Measurements from ENCODE around the gene SCT.

SCT gene

DNA sequence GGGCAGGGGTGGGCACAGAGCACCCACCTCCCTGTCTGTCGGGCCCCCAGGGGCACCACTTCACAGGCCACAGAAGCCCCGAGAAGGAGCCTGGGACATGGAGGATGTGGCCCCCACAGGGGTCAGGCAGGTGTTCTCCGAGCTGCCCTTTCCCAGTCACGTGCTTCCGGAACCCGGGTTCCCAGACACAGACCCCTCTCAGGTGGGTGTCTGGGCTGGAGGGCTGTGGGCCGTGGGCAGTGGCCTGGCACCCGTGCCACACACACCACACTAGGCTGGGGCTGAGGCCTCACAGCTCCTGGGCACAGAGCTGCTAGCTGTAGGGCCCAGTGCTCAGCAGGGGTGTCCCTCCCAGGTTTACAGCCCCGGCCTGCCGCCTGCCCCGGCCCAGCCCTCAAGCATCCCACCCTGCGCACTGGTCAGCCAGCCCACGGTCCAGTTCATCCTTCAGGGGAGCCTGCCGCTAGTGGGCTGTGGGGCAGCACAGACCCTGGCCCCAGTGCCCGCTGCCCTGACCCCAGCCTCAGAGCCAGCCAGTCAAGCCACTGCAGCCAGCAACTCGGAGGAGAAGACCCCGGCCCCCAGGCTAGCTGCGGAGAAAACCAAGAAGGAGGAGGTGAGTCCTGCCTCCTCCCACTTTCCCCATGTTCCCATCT lies 16.7 kb downstream of the SCT start:
- DNase-seq (ENCODE audit: low spot score): no peak

DNA sequence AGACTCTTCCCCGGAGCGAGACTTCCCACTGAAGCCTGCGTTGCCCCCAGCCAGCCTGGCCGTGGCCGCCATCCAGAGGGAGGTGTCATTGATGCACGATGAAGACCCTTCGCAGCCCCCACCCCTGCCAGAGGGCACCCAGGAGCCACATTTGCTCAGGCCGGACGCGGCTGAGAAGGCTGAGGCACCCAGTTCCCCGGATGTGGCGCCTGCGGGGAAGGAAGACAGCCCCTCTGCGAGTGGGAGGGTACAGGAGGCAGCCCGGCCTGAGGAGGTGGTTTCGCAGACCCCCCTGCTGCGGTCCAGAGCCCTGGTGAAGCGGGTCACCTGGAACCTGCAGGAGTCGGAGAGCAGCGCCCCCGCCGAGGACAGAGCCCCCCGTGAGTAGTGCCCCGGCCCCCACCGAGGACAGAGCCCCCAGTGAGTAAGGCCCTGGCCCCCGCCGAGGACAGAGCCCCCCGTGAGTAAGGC lies 17.6 kb downstream of the SCT start:
- no peak for DNase-seq (ENCODE audit: low spot score)

DNA sequence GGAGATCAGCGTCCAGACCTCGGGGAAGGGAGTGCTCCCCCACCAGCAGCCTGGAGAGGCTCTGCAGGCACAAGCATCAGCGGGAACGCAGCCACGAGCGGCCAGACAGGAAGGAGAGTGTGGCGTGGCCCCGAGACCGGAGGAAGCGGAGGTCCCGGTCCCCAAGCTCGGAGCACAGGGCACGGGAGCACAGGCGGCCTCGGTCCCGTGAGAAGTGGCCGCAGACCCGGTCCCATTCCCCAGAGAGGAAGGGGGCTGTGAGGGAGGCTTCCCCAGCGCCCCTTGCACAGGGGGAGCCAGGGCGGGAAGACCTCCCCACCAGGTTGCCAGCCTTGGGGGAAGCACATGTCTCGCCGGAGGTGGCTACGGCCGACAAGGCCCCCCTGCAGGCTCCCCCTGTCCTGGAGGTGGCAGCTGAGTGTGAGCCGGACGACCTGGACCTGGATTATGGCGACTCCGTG lies 18.2 kb downstream of the SCT start:
- no peak for DNase-seq (ENCODE audit: low spot score)

DNA sequence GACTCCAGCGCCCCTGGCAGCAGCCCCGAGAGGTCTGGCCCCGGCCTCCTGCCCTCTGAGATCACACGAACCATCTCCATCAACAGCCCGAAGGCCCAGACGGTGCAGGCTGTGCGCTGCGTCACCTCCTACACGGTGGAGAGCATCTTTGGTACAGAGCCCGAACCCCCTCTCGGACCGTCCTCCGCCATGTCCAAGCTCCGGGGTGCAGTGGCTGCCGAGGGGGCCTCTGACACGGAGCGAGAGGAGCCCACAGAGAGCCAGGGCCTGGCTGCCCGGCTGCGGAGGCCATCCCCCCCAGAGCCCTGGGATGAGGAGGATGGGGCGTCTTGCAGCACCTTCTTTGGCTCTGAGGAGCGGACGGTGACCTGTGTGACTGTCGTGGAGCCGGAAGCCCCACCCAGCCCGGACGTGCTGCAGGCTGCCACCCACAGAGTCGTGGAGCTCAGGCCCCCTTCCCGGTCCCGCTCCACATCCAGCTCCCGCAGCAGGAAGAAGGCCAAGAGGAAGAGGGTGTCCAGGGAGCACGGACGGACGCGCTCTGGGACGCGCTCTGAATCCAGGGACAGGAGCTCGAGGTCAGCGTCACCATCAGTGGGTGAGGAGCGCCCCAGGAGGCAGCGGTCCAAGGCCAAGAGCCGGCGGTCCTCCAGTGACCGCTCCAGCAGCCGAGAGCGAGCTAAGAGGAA lies 18.9 kb downstream of the SCT start:
- no peak for DNase-seq (ENCODE audit: low spot score)

DNA sequence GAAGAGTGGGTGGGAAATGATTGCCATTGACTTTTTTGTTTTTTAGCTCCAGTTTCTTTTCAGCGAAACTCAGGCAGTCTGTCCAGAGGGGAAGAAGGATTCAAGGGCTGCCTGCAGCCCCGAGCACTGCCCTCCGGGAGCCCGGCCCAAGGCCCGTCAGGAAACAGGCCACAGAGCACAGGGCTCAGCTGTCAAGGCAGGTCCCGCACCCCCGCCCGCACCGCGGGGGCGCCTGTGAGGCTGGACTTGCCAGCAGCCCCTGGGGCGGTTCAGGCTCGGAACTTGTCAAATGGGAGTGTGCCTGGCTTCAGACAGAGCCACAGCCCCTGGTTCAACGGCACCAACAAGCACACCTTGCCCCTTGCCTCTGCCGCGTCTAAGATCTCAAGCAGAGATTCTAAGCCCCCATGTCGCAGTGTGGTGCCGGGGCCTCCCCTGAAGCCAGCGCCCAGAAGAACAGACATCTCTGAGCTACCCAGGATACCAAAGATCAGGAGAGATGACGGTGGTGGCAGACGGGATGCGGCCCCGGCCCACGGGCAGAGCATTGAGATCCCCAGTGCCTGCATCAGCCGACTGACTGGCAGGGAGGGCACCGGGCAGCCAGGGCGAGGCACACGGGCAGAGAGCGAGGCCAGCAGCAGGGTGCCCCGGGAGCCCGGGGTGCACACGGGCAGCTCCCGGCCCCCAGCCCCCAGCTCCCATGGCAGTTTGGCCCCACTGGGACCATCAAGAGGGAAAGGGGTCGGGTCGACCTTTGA lies 19.8 kb downstream of the SCT start:
- DNase-seq (ENCODE audit: low spot score): no peak

DNA sequence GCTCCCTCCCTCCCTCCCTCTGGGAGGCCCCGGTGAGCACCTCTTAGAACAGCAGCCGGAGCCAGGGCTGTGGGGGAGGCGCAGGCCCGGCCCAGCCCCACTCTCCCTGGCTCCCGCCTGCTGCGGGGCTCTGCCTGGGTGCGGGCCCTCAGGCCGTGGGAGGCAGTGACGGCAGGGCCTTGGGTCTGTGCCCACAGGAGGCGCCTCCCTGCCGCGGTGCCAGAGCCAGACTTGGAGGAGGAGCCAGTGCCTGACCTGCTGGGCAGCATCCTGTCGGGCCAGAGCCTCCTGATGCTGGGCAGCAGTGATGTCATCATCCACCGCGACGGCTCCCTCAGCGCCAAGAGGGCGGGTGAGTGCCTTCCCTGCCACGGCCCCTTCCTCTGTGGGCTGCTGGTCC lies 20.7 kb downstream of the SCT start:
- DNase-seq (ENCODE audit: low spot score): no peak

DNA sequence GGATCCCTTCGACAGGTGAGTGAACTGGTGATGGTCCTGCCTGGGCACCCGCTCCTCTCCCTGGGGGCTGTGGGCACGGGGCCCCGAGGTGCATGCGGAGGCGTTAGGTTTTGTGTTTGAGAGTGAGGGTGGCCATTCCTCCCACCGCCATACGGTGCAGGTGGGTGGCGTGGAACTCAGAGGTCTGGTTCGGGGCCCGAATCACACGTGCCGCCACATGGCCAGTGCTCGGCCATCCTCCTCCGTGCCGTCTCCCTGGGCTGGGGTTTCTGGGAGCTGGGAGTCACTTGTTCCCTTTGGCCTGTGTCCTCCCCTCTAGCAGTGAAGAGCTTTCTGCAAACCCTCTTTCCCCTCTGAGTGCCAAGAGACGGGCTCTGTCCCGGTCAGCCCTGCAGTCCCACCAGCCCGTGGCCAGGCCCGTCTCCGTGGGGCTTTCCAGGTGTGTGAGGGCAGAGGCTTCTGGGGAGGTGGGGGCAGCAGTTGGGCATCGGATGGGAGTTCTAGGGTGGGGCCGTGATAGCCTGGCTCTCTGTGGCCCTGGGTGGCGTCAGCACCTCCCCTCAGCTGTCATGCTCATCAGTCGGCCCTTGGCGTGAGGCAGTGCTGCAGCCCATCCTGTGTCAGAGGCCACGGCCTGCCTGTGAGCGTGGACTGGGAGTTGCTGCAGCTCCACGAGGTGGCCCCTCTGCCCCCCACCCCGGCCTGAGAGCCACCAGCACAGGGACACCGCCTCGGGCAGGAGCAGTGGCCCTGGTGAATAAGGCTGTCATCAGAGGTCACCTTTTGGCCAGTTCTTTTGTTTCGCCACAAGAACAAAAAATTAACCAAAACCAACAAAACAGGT lies 21.5 kb downstream of the SCT start:
- no peak for DNase-seq (ENCODE audit: low spot score)

DNA sequence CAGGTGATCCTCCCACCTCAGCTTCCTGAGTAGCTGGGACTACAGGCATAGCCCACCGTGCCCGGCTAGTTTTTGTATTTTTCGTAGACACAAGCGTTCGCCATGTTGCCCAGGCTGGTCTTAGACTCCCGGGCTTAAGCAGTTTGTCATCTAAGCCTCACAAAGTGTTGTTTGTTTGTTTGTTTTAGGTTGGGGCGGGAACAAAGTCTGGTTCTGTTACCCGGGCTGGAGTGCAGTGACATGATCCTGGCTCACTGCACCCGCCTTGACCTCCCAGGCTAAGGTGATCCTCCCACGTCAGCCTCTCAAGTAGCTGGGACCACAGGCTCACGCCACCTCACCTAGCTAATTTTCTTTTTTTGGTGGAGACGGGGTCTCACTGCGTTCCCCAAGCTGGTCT lies 23.8 kb downstream of the SCT start:
- DNase-seq (ENCODE audit: low spot score): no peak

DNA sequence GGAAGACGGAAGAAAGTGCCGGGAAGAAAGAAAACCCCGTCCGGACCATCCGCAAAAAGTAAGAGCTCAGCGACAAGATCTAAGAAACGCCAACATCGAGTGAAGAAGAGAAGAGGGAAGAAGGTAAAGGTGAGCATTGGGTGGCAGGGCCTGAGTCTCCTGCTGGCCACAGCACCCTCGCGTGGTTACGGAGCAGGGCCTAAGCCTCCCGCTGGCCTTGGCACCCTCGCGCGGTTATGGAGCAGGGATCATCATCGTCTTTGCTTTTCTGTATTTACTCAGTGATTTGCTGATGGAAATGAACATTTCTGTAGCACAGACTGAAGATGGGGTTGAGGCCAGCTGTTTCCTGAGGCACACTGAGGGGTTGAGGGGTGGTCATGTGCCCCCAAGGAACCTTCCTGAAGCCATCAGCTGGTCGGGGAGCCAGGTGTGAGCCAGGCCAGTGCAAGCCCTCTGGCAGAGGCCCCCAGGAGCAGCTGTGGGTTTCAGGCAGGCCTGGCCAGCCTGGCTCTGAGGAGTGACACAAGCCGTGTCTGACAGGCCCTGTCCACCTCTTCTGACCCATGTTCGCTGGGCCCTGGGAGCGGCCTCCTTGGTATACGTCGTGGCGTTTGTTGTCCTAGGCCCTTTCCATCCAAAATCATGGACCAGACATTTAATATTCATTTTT lies 25.3 kb downstream of the SCT start:
- no peak for DNase-seq (ENCODE audit: low spot score)

DNA sequence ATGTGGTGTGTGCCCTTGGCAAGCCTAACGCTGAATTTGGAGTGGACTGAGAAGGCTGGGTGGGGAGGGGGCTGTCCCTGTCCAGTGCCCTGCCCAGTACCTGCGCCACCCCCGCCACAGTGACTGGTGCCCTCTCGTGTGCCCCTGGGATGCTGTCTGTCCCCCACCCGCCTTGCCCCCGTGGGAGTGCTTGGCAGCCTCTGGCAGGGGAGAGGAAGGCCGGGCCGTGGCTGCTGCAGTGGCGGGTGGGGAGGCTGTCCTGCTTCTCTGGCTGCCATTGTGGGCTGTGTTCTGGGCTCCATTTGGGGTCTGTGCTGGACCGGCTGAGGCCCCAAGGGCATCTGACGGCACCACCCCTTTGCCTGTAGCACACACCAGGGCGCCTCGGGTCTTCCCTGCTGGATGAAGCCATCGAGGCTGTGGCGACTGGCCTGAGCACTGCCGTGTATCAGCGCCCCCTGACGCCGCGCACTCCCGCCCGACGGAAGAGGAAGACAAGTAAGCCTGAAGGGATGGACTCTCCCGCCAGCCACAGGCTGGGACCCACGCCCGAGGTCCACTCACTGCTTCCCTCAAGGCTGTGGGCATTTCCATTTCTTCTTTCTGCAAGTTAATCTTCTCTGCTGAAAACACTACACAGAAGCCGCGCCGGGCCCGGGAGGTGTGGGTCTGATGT lies 28.8 kb downstream of the SCT start:
- no peak for DNase-seq (ENCODE audit: low spot score)

DNA sequence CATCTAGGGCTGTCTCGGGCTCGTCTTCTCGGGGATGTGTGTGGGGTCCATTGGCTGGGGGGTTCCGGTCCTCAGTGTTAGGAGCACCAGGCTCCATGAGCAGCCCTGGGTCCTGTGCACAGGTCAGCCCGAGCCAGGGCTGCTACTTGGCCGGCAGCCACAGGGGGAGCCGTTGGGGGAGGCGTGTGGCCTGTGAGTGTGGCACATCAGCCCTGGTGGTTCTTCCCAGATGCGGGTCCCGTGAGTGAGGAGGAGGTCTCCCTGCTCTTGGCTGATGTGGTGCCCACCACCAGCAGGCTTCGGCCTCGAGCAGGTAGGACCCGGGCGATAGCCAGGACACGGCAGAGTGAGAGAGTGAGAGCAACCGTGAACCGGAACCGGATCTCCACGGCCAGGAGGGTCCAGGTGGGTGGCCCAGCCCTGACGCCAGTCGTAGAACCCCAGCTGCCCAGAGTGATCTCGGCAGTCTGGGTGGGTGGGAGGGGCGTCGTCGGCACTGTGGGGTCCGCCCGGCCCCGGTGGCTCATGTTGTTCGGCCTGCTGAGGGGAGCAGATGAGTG lies 29.7 kb downstream of the SCT start:
- DNase-seq (ENCODE audit: low spot score): peak; percentile 54

DNA sequence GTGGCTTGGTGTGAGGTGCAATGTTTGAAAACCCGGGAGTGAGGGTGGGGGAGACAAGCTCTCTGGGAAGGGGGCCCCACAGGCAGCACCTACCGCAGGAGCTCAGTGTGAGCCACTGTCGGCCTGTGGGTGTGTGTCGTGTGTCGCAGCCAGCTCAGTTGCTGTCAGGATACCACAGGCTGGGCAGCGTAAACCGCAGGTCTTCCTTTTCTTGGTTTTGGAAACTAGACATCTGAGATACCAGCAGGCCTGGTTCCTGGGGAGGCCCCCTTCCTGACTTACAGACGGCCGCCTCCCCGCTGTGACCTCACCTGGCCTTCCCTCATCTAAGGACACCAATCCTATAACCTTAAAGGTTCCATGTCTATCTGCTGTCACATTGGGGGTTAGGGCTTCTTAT lies 30.6 kb downstream of the SCT start:
- DNase-seq (ENCODE audit: low spot score): no peak

DNA sequence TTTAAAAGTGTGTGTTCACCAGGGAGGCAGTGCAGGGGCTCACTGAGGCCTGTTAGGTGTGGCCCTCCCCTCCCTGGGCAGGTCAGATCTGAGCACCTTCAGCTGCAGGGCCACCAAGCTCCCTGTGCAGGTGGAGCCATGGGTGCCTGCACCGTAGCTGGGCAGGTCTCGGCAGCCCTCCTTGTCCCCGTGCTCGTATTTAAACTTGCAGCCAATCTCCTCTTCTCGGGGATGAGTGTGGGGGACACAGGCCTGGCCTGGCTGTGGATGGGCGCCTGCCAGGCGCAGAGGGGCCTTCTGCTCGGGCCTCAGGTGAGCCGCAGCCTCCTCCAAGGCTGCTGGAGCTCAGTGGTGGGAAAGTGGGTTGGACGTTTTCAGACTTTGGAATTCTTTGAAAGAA lies 31.6 kb downstream of the SCT start:
- no peak for DNase-seq (ENCODE audit: low spot score)

DNA sequence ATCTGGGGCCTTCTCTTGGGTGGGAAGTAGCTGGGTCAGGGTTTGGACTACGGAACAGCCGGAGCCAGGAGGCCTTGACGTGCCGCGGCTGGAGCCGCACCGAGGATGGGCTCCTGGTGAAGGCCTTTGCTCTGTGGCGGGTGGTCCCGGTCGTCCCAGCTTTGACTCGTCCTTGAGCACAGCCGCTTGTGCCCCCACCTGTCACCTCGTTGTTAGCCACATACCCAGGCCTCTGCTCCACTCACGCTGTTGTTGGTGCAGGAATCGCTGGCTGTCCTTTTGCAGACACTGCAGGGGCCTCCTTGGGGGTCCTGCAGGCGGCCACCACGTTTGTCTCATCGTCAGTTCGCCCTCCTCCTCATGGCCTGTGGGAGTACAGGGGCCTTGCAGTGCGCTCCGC lies 33.6 kb downstream of the SCT start:
- DNase-seq (ENCODE audit: low spot score): no peak

DNA sequence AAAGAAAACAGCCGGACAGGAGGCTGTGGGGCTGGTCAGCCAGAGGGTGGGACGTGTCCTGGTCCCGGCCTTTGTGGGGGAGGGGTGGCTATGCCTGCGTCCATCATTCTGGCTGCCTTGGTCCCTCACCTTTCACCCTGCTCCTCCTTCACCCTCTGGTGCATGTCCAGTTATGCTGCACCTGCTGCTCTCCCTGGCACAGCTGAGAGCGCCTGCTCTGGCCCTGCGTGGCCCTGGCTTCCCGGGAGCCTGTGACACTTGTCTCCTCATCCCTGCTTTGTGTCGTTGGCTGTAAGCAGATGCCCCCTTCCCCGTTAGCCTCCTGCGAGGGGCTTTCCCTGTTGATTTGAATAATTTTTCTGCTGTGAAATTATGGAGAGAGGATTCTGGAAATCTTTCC lies 34.1 kb downstream of the SCT start:
- DNase-seq (ENCODE audit: low spot score): no peak

DNA sequence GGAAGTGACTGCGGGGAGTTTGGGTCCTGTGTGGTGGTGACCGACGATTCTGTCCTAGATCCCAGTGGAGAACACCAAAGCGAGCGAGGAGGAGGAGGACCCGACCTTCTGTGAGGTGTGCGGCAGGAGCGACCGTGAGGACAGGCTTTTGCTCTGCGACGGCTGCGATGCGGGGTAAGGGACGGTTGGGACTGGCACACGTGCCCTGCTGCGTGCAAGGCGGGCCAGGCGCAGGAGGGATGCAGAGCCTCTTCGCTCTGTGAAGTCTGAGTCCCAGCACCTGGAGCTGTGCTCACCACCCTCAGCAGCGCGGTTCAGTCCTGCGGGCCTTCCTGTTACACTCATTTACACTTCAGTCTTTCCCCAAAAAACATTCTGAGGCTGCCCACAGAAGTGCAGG lies 34.5 kb downstream of the SCT start:
- DNase-seq (ENCODE audit: low spot score): no peak

DNA sequence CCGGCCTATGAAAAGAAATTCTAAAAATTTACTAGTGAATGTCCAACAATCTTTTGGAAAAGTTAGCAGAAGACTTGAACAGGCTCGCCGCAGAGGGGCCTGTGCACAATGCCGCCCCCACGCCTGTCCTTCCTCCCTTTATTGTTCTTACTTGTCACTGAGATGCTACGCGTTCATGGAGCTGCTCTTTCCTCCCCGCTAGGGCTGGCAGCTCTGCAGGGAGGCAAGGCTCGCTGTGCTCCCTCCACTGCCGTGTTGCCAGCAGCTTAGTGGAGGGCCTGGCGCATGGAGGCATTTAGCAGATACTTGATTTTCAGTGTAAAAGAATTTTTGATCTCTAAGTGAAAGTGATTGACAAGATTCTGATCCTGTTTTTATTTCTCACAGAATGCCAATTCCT lies 36.0 kb downstream of the SCT start:
- DNase-seq (ENCODE audit: low spot score): no peak

DNA sequence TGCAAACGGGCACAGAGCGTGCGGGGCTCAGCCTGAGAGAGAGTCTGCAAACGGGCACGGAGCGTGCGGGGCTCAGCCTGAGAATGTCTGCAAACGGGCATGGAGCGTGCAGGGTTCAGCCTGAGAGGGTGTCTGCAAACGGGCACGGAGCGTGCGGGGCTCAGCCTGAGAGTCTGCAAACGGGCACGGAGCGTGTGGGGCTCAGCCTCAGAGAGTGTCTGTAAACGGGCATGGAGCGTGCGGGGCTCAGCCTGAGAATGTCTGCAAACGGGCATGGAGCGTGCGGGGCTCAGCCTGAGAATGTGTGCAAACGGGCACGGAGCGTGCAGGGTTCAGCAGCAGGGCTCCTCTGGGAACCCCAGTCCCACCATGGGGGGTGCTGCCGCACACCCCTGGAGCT lies 37.2 kb downstream of the SCT start:
- no peak for DNase-seq (ENCODE audit: low spot score)

DNA sequence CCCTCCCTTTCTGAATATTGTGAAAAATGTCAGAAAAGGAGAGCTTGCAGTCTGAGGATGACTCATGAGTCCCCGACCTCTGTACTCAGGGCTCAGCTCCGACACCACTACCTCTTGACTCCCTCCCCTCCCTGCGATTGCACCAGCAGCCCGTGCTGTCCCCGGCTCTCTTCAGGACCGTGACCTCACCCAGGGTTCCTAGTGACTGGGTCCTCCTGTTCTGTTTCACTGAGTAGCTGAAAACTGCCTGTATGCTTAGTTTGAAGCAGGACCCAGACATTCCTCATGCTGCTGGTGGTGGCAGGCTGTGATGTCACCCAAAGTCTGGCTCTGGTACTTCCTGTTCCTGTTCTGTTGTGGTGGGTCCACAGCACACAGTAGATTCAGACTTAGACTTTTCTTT lies 39.0 kb downstream of the SCT start:
- DNase-seq (ENCODE audit: low spot score): no peak

DNA sequence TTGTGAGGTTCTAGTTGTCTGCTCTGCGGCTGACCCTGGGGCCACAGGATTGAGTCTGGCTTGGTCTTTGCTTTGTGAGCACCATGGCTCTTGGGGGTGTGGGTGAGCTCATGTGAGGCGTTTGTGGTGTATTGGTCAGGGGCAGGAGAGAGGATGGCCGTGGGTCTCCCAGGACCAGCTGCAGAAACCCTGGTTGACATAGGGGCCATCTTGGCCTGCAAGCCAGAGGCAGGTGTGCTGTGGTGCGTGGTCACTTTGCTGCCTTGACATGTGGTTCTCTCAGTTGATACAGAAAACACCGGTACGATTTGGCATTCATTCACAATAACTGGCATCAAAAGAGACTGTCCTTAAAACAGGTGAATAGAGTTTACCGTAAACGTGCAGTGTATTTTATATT lies 39.4 kb downstream of the SCT start:
- DNase-seq (ENCODE audit: low spot score): no peak
